CD14-positive monocyte (primary cell): Measurements from ENCODE around the gene SP5. TPM values are rescaled to one million over a fixed set of nuclear protein-coding genes. Genes with fewer than 3 reads are reported as not detected.

Experiments used
- DNase-seq, 3 donors: peaks; one replicate each; pipeline ENCODE4 v3.0.0-alpha.2; 2011 to 2022
- H2AFZ ChIP-seq: 2 replicates; pipeline ENCODE4 v1.6.0; 2012; ENCODE audit warnings: mild to moderate bottlenecking, low read depth, low read length, inconsistent platforms; ENCODE audit not compliant: insufficient read depth, poor library complexity, severe bottlenecking
- H3K27ac ChIP-seq, 2 donors: 1 replicate in 1 of 2; 2 replicates in 1 of 2; pipeline ENCODE4 v1.5.1; 2012 to 2013; ENCODE audit warnings: low read length in 2 of 2, control low read depth in 1 of 2, inconsistent platforms in 1 of 2, low read depth in 1 of 2, mild to moderate bottlenecking in 1 of 2
- H3K27me3 ChIP-seq, 2 donors: one replicate each; pipeline versions ENCODE4 v1.6.0 to v1.6.1; 2011 to 2013; ENCODE audit warnings: low read length in 2 of 2; ENCODE audit not compliant: control insufficient read depth in 2 of 2, insufficient read depth in 2 of 2
- H3K36me3 ChIP-seq, 2 donors: replicated peaks in 1 of 2; 1 replicate in 1 of 2; 2 replicates in 1 of 2; pipeline versions ENCODE4 v1.5.1 to v1.6.1; 2012 to 2013; ENCODE audit warnings: low read length in 2 of 2, control low read depth in 1 of 2, inconsistent platforms in 1 of 2, mild to moderate bottlenecking in 1 of 2; ENCODE audit not compliant: insufficient read depth in 2 of 2, control insufficient read depth in 1 of 2
- H3K4me1 ChIP-seq, 2 donors: 1 replicate in 1 of 2; 2 replicates in 1 of 2; pipeline versions ENCODE4 v1.5.1 to v1.6.1; 2012 to 2013; ENCODE audit warnings: low read length in 2 of 2, control low read depth in 1 of 2, inconsistent platforms in 1 of 2, mild to moderate bottlenecking in 1 of 2, moderate library complexity in 1 of 2; ENCODE audit not compliant: insufficient read depth in 2 of 2, control insufficient read depth in 1 of 2
- H3K4me2 ChIP-seq: replicated peaks from 2 replicates; pipeline ENCODE3; 2012; ENCODE audit warnings: low read length, moderate library complexity, mild to moderate bottlenecking; ENCODE audit not compliant: poor library complexity, severe bottlenecking; ENCODE audit errors: extremely low read depth
- H3K4me3 ChIP-seq, 3 experiments: fragments of 200-600 bp in 1 of 3; sonication (generic) in 1 of 3; replicated peaks in 1 of 3; 1 replicate in 2 of 3; 2 replicates in 1 of 3; pipeline ENCODE4 v1.5.1; 2011 to 2013; ENCODE audit warnings: low read length in 3 of 3, mild to moderate bottlenecking in 3 of 3, control low read depth in 2 of 3, low read depth in 2 of 3, inconsistent platforms in 1 of 3, moderate library complexity in 1 of 3
- H3K79me2 ChIP-seq: 2 replicates; pipeline ENCODE4 v1.6.0; 2012; ENCODE audit warnings: mild to moderate bottlenecking, control low read depth, inconsistent platforms, low read length, moderate library complexity; ENCODE audit not compliant: insufficient read depth
- H3K9ac ChIP-seq: 2 replicates; pipeline ENCODE4 v1.6.0; 2017; ENCODE audit warnings: low read length, mild to moderate bottlenecking; ENCODE audit not compliant: insufficient read depth, poor library complexity, severe bottlenecking
- H3K9me3 ChIP-seq, 2 donors: replicated peaks in 1 of 2; 1 replicate in 1 of 2; 2 replicates in 1 of 2; pipeline versions ENCODE4 v1.5.1 to v1.6.1; 2012 to 2013; ENCODE audit warnings: low read length in 2 of 2, control low read depth in 1 of 2; ENCODE audit not compliant: control insufficient read depth in 1 of 2, insufficient read depth in 1 of 2
- H4K20me1 ChIP-seq: 2 replicates; pipeline ENCODE4 v1.6.0; 2012; ENCODE audit warnings: mild to moderate bottlenecking, low read length, control low read depth, moderate library complexity; ENCODE audit not compliant: insufficient read depth
- H3K27ac Mint-ChIP-seq, 7 donors: one replicate each; pipeline ENCODE4 v1.8.0; 2020; ENCODE audit warnings: mild to moderate bottlenecking in 7 of 7, mixed read lengths in 7 of 7, moderate library complexity in 6 of 7, inconsistent platforms in 2 of 7
- H3K27me3 Mint-ChIP-seq, 3 donors: one replicate each; pipeline ENCODE4 v1.8.0; 2021 to 2022; ENCODE audit warnings: low read depth in 3 of 3, mild to moderate bottlenecking in 3 of 3, mixed read lengths in 3 of 3, moderate library complexity in 3 of 3, inconsistent platforms in 1 of 3
- H3K36me3 Mint-ChIP-seq, 2 donors: one replicate each; pipeline ENCODE4 v1.8.0; 2020; ENCODE audit warnings: mixed read lengths in 2 of 2, inconsistent platforms in 1 of 2, mild to moderate bottlenecking in 1 of 2
- H3K4me1 Mint-ChIP-seq: one replicate; pipeline ENCODE4 v1.8.0; 2020; ENCODE audit warnings: mild to moderate bottlenecking, mixed read lengths
- H3K4me3 Mint-ChIP-seq, 2 donors: one replicate each; pipeline ENCODE4 v1.8.0; 2020; ENCODE audit warnings: mild to moderate bottlenecking in 2 of 2, mixed read lengths in 2 of 2, moderate library complexity in 1 of 2
- H3K9me3 Mint-ChIP-seq, 7 donors: one replicate each; pipeline ENCODE4 v1.8.0; 2020 to 2022; ENCODE audit warnings: mixed read lengths in 7 of 7, mild to moderate bottlenecking in 6 of 7, moderate library complexity in 6 of 7, inconsistent platforms in 2 of 7
- WGBS: methylation state at CpG from one replicate; pipeline ENCODE4 v1.1.5; 2013; ENCODE audit warnings: missing lambda C conversion rate; ENCODE audit not compliant: insufficient coverage; 5-methylcytosine and 5-hydroxymethylcytosine counted together
- intact Hi-C, 2 donors: fragments of 100-400 bp; cut with micrococcal nuclease; formaldehyde crosslinking; loops; one replicate each; pipeline versions ENCODE4 v1.15.0 to v1.15.1; 2023
- polyA plus RNA-seq, 3 donors: library from polyadenylated mRNA; depleted of rRNA in 1 of 3; unstranded in 2 of 3; stranded (reverse) in 1 of 3; fragments of 300-500 nt in 2 of 3; fragments of >200 nt in 1 of 3; fragmentation: Illumina TruSeq in 2 of 3; gene quantifications; 1 replicate in 2 of 3; 2 replicates in 1 of 3; pipeline ENCODE4 v1.2.3, GENCODE V29; 2012 to 2021
- TF ChIP-seq, protein P1 (sequence below): fragments of 200-600 bp; IDR thresholded peaks from one replicate; pipeline ENCODE4 v1.8.0; 2022; ENCODE audit warnings: antibody characterized with exemption, mild to moderate bottlenecking

Gene SP5
- polyA plus RNA-seq, 3 donors, result not detected

GRCh38 chr2:170669909-170670308 is 45.2 kb upstream of the SP5 start:
- no peak overlapping the region for H3K4me3 ChIP-seq
- no peak overlapping the region for H3K9ac ChIP-seq
- no peaks in the 10 kb centered on the region for H3K9me3 ChIP-seq
- H3K4me2 ChIP-seq, result no peak overlapping the region
- H3K79me2 ChIP-seq, result no peaks in the 10 kb centered on the region
- intact Hi-C loops, result no loop called here
- no peaks in the 10 kb centered on the region for H3K4me1 ChIP-seq
- Mint-ChIP-seq H3K27me3 (peaks cover 5 to 13% (median 10%) of the 10 kb centered on the region in 3 donors), H3K4me1 (no peaks in the 10 kb centered on the region), H3K36me3 (no peaks in the 10 kb centered on the region), H3K9me3 (peaks cover 0 to 5% (median 0%) of the 10 kb centered on the region in 7 donors), H3K27ac (no peak overlapping the region), H3K4me3 (no peak overlapping the region)
- TF ChIP-seq, protein P1, sequence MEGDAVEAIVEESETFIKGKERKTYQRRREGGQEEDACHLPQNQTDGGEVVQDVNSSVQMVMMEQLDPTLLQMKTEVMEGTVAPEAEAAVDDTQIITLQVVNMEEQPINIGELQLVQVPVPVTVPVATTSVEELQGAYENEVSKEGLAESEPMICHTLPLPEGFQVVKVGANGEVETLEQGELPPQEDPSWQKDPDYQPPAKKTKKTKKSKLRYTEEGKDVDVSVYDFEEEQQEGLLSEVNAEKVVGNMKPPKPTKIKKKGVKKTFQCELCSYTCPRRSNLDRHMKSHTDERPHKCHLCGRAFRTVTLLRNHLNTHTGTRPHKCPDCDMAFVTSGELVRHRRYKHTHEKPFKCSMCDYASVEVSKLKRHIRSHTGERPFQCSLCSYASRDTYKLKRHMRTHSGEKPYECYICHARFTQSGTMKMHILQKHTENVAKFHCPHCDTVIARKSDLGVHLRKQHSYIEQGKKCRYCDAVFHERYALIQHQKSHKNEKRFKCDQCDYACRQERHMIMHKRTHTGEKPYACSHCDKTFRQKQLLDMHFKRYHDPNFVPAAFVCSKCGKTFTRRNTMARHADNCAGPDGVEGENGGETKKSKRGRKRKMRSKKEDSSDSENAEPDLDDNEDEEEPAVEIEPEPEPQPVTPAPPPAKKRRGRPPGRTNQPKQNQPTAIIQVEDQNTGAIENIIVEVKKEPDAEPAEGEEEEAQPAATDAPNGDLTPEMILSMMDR, result no peak
- no peaks in the 10 kb centered on the region for H4K20me1 ChIP-seq
- no peaks in the 10 kb centered on the region for H3K27me3 ChIP-seq
- no peaks in the 10 kb centered on the region for H3K36me3 ChIP-seq
- DNase-seq, result no peak
- H3K27ac ChIP-seq, result no peak overlapping the region
- WGBS, result no CpG with 5 or more reads among the region's 3 CpGs
- H2AFZ ChIP-seq, result no peak overlapping the region

DNA sequence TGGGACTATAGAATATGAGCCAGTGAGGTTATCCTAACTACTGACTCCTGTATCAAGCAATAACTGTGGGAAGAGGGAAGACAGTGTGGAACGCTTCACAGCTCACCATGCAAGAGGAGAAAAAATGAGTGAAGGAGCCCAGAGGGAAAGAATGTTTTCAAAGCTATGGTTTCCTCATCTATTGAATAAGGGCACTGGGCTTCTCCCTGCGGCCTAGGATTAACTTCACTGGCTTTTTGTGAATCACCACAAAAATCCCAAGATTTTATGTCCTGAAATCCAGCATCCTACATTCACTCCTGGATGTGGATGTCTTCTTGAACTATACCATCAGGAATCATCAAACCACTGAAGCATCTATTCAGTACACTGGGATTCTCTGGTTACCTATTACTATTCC is 44.5 kb upstream of the SP5 start:
- Histone ChIP-seq H3K4me1 (no peaks in the 10 kb centered on the region), H3K9me3 (no peaks in the 10 kb centered on the region), H3K36me3 (no peaks in the 10 kb centered on the region), H3K4me3 (no peak overlapping the region), H2AFZ (no peak overlapping the region), H3K79me2 (no peaks in the 10 kb centered on the region), H3K4me2 (no peak overlapping the region), H3K9ac (no peak overlapping the region), H3K27ac (no peak overlapping the region), H4K20me1 (no peaks in the 10 kb centered on the region), H3K27me3 (no peaks in the 10 kb centered on the region)
- TF ChIP-seq, protein P1, result no peak
- no peaks in the 10 kb centered on the region for H3K36me3 Mint-ChIP-seq
- no peak overlapping the region for H3K27ac Mint-ChIP-seq
- intact Hi-C loops, result no loop called here
- H3K9me3 Mint-ChIP-seq, result peaks cover 0 to 4% (median 0%) of the 10 kb centered on the region in 7 donors
- WGBS, result no CpG with 5 or more reads among the region's 2 CpGs
- H3K27me3 Mint-ChIP-seq, result peaks cover 2 to 15% (median 9%) of the 10 kb centered on the region in 3 donors
- DNase-seq, result no peak
- no peaks in the 10 kb centered on the region for H3K4me1 Mint-ChIP-seq
- H3K4me3 Mint-ChIP-seq, result no peak overlapping the region
